GM21786 (cell line): Measurements from ENCODE around the gene C10orf67.

Source experiments
- ATAC-seq: cut with Tn5 transposase; IDR thresholded peaks from one replicate; pipeline ENCODE4 v1.9.1; 2021; ENCODE audit not compliant: unreplicated experiment

The C10orf67 gene

DNA sequence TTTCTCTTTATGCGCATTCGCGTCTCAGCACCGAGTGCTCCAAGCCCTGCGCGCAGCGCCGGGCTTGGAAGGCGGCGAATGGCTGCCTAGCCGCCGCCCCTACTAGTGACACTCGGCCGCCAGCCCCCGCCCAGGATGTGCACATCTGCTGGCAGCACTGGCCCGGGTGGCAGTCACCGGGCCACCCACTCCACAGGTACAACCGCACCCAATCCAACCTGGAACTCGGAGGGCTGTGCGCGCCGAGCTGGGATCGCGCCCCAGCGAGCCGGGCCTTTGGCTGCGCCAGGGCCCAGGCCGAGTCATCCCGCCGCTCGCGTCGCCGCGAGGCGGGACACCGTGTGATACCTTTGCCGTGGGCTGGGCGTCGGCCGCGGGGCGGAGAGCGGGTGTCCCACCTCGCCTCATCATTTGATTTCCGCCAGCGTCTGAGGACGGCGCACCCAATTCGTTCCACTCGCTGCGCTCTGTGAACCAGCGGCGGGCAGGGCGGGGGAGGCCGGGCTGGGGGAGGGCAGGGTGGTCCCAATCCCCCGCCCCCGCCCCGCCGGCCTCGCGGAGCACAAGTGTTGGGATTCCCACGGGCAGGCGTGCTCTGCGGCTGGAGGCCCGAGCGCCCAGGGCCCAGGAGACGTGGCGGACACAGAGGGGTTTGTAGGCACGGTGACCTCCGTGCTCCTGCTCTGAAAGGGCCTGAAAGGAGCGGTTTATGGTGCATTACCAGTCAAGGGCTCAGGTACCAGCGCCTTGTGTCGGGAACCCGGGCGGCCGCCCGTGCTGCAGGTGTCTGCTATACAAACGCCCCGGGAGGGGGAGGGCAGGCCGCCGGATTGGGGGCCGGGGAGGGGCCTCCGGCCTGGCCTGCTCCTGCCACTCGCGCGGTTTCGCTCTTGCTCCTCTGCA is 170.3 kb downstream of the C10orf67 start:
- ATAC-seq = no peak

DNA sequence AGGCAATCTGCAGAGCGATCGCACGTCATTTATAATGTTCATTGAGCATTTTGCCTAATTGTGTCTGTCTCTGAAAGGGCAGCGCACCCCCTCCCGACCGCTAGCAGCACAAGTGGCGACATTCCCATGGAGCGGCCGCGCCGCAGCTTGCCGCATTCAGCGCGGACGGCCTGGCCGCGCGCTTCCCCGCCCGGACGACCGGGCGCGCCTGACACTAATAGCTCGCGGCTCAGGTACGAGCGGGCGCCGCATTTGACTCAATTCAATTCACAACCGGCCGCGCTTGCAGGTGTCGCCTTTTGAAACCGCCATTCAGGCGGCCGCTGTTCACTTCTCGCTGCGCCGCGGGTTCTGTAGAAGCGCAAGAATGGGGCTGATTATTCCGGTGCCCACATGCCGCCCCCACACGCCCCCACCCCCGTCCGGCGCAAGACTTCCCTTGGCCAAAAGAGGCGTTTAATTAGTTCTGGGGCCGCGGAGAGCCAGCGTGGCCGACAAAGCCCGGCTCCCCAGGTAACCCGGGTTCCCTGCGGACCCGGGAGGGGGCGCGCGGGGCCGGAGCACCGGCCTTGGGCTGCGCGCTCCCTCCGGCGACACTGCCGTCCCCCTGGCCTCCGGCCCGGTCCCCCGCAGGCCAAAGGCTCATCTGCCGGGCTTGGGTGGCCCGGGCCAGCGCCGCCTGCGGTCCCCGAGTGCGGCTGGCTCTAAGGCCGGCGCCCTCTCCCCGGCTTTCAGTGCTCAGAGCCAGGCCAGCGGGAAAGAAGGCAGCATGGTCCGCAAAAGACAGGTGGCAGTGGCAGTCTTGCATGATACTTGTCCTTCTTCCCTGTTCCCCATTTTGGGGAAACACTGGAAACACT is 171.2 kb downstream of the C10orf67 start:
- ATAC-seq = no peak

DNA sequence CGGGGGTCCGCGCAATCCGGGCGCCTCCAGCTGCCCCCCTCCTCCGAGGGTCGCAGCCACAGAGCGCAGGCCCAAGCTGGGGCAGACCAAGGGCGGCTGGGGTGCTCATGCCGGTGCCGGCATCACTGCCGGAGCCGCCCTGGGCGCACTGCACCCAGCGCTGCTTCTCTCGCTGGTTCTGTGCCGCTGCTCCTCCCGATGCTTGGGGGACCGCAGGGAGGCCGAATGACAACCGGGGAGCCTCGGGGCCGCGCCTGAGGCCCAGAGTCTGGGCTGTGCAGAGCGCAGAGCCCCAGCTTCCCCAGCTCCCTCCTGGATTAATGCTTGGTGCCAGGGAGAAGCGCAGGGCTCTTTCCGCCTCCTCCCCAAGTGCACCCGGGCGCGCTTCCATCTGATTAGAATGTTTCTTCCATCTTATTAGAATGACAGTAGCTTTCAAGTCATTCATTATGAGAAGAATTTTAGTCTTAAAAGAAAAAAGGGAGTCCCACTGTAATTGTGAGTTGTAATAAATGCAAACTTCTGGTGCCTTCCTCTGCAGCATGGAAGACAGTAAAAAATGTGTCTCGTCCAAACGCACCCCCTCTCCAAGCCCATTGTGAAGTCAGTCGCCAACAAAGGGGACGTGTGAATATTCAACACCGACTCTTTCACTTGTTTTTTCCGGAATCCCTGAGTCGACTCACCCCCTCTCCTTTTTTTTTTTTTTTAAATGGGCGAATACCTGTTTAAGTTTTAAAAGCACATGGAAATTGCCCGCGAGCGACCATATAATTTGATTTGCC is 172.0 kb downstream of the C10orf67 start:
- no peak for ATAC-seq

DNA sequence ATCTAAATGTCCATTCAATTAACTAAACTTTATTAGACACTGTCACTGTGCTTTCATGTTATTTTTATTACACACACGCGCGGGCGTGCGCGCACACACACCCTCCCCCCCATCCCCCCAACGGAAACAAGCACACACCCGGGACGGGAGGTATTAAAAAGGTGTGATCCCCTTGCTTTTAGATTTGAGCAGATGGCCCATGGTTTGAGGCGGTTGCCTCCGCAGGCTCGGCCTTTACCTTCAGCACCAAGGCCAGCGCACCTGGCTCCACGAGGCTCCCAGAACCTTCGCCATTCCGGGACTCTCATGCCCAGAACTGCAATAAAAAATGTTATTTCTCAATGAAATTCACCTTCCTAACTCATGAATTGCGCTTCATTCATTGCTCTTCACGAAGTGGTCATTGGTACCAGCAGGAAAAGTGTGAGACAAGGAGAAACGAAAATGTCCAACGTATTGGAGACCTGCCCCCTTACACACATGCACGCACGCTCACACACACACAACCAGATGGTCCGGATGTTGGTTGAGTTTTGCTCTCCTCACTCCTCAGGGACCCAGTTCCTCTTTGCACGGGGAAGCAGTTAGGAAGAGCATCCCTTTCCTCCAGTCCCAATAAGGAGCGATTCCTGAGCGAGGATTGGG is 173.2 kb downstream of the C10orf67 start:
- ATAC-seq = no peak

DNA sequence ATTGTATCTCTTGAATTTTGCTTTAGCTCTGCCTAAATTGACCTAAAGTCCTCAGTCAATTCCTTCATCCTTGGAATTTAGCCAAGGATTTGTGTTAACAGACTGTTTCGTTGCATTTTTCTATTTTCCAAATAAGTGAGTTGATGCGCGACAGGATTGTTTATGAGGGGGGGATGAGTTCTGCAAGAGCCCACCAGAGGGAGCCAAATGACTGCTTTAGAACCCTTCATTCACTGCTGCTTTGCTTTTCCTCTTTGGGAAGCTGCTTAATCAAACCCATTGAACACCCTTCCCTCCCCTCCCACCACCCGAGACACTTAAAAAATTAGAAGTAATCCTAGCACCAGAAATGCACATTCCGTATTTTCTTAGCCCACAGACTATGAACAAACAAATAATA is 186.2 kb downstream of the C10orf67 start:
- ATAC-seq = no peak

DNA sequence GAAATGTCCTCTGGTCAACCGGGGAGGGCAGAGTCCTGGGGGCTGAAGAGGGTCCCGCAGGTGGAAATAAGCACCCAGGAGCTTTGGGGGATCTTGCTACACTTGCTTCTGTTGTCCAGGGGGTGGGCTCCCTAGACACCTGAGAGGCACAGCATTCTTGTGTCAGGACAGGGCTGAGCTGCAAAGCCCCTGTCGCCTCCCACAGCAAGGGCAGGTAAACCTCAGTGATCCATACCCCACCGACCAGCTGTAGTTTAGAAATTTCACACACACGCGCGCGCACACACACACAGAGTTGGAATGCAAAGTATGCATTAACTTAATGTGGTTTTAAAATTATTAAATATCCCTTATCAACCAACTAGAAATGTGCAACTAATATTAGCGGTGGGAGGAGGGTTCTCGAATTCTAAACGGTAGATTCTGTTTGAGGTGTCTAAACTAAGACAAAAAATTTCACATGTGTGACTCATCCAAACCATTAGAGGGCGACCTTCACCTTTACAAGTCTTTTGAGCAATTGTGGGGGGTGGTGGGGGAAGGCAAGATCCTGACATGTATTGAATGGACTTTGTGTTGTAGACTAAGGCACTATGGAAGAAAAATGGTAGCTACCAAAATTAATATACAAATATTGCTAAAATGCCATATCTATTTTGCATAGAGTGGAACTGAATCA is 186.8 kb downstream of the C10orf67 start:
- peak; percentile 48 for ATAC-seq

DNA sequence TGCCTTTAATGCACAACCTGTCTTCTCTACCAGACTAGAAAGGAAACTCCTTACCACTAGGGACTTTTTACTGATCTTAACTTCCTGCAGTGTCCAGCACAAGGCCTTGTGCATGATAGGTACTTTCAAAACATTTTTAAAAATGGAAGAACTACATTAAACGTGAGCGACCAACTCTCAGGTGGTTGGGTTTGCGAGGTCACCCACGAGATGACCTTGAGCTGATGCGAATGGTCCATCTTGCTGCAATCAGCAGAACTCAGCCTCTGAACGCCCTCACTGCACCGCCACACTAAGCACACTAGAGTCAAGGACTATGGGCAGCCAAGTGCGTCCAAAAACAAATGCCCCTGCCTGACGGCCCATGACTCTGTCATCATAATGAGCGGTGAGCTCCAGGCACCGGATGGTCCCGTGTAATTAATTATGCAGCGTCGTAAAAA is 187.3 kb downstream of the C10orf67 start:
- ATAC-seq = peak; percentile 61

DNA sequence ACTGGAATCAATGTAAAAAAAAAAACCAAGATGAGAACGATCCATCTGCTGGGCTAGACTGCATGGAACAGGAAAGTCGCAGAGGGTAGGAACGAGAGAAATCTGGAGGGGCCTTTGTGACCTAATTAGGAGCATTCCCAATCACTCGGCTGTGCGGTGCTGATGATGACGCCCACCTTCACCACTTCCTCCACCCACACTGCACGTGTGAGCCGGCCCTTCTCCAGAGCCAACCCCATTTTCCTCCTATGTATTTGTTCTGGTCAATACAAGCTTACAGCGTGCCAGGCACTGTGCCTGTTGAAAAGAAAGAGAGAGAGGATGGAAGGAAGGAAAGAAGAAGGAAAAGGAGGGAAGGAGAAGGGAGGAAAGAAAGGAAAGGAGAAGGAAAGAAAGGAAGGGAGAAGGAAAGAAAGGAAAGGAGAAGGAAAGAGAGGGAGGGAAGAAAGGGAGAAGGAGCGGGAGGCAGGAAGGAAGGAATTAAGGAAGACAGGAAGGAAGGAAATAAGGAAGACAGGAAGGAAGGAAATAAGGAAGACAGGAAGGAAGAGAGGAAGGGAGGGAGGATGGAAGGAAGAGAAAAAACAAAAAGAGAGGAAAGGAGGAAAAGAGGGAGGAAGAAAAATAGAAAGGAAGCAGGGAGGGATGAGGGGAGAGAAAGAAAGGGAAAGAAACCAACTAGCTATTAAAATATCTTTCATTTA is 188.0 kb downstream of the C10orf67 start:
- no peak for ATAC-seq

DNA sequence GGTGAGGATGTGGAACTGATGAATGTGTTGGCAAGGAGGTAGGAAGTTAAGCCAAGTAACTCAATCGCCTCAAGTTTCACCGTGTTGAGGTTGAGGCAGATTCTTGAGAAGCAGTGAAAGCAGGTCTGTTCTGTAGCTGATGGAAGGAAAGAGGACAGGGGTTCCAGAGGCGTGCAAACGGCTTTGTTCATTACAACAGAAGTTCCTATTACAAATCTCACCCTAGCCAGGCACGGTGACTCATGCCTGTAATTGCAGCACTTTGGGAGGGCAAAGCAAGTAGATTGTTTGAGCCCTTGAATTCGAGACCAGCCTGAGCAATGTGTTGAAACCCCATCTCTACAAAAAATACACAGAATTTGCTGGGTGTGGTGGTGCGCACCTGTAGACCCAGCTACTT is 189.4 kb downstream of the C10orf67 start:
- ATAC-seq = no peak
